H1 (cell line): ENCODE measurements around the gene CDC5L. TPM values are rescaled to one million over a fixed set of nuclear protein-coding genes. Genes with fewer than 3 reads are reported as not detected.

Experiments
- CTCF ChIA-PET: fragments of 300-600 bp; sonication (Branson Sonifier 250); formaldehyde crosslinking; loops from one replicate; lab custom pipeline; 2021; ENCODE audit not compliant: partially characterized antibody; lab: Charles Lee
- POLR2A ChIA-PET: fragments of 300-600 bp; sonication (Branson Sonifier 250); formaldehyde crosslinking; loops from one replicate; lab custom pipeline; 2021; ENCODE audit warnings: inconsistent platforms; ENCODE audit not compliant: partially characterized antibody; lab: Charles Lee
- DNase-seq, 2 experiments: peaks; one replicate each; pipeline versions ENCODE4 v3.0.0 to v3.0.0-alpha.2; 2010 to 2022; ENCODE audit warnings: low spot score in 2 of 2, low read depth in 1 of 2, mixed read lengths in 1 of 2
- FAIRE-seq: peaks from 2 replicates; lab custom pipeline; 2011; peaks lifted over from hg19 to GRCh38; lab: Jason Lieb, UNC
- H2AFZ ChIP-seq: 2 replicates; pipeline ENCODE4 v1.8.1; 2012; ENCODE audit warnings: low read length, inconsistent platforms
- H2AK5ac ChIP-seq: 2 replicates; pipeline ENCODE4 v1.6.1; 2013; ENCODE audit warnings: low read depth, low read length
- H2BK120ac ChIP-seq: replicated peaks from 2 replicates; pipeline ENCODE3; 2013; ENCODE audit warnings: low read depth, low read length, inconsistent platforms
- H2BK12ac ChIP-seq: 2 replicates; pipeline ENCODE4 v1.6.1; 2013; ENCODE audit warnings: low read depth, low read length
- H2BK15ac ChIP-seq: 2 replicates; pipeline ENCODE4 v1.6.1; 2013; ENCODE audit warnings: low read length
- H2BK20ac ChIP-seq: 2 replicates; pipeline ENCODE4 v1.6.1; 2013; ENCODE audit warnings: low read length
- H2BK5ac ChIP-seq: 2 replicates; pipeline ENCODE4 v1.6.1; 2013; ENCODE audit warnings: low read depth, low read length
- H3K14ac ChIP-seq: 2 replicates; pipeline ENCODE4 v1.6.1; 2013; ENCODE audit warnings: inconsistent platforms; ENCODE audit not compliant: insufficient read length
- H3K18ac ChIP-seq: 2 replicates; pipeline ENCODE4 v1.6.1; 2013; ENCODE audit warnings: low read length; ENCODE audit errors: extremely low read depth
- H3K23ac ChIP-seq: 2 replicates; pipeline ENCODE4 v1.6.1; 2013; ENCODE audit warnings: inconsistent platforms; ENCODE audit not compliant: insufficient read length
- H3K23me2 ChIP-seq: 2 replicates; pipeline ENCODE4 v1.6.1; 2013; ENCODE audit warnings: low read depth, low read length
- H3K27ac ChIP-seq: 2 replicates; pipeline ENCODE4 v1.6.1; 2011; ENCODE audit warnings: low read depth, low read length, inconsistent platforms
- H3K27me3 ChIP-seq, 4 experiments: replicated peaks in 1 of 4; 1 replicate in 1 of 4; 2 replicates in 3 of 4; pipeline versions ENCODE4 v1.6.1 to v1.8.1; 2011 to 2013; ENCODE audit warnings: low read length in 3 of 4, mild to moderate bottlenecking in 3 of 4, inconsistent platforms in 2 of 4, mixed read lengths in 2 of 4, moderate library complexity in 1 of 4; ENCODE audit not compliant: control insufficient read depth in 3 of 4, insufficient read depth in 3 of 4; ENCODE audit errors: extremely low read depth in 1 of 4
- H3K36me3 ChIP-seq, 4 experiments: 2 replicates each; pipeline versions ENCODE4 v1.6.1 to v1.8.1; 2011 to 2013; ENCODE audit warnings: mild to moderate bottlenecking in 4 of 4, low read length in 3 of 4, moderate library complexity in 2 of 4, control low read depth in 1 of 4, inconsistent platforms in 1 of 4; ENCODE audit not compliant: insufficient read depth in 4 of 4, control insufficient read depth in 2 of 4
- H3K4ac ChIP-seq: replicated peaks from 2 replicates; pipeline ENCODE3; 2013; ENCODE audit warnings: low read length, low read depth, mixed read lengths, inconsistent platforms; ENCODE audit not compliant: insufficient read length
- H3K4me1 ChIP-seq, 4 experiments: replicated peaks in 1 of 4; 1 replicate in 1 of 4; 2 replicates in 3 of 4; pipeline versions ENCODE4 v1.6.1 to v1.8.1; 2011 to 2013; ENCODE audit warnings: low read length in 3 of 4, inconsistent platforms in 2 of 4, mixed read lengths in 1 of 4; ENCODE audit not compliant: insufficient read depth in 4 of 4, control insufficient read depth in 3 of 4
- H3K4me2 ChIP-seq, 2 experiments: 2 replicates each; pipeline versions ENCODE4 v1.6.1 to v1.8.1; 2011 to 2013; ENCODE audit warnings: low read depth in 2 of 2, low read length in 2 of 2, control low read depth in 1 of 2, inconsistent platforms in 1 of 2, mild to moderate bottlenecking in 1 of 2; ENCODE audit not compliant: insufficient read depth in 1 of 2
- H3K4me3 ChIP-seq, 4 experiments: fragments of 200-600, 300-600 bp in 1 of 4; sonication (generic), shearing (Covaris generic), sonication (Bioruptor Twin) in 1 of 4; 2 replicates each; pipeline versions ENCODE4 v1.5.1 to v1.8.1; 2011 to 2016; ENCODE audit warnings: low read length in 4 of 4, low read depth in 3 of 4, control low read depth in 2 of 4, inconsistent platforms in 2 of 4, mild to moderate bottlenecking in 2 of 4, mixed read lengths in 1 of 4, moderate library complexity in 1 of 4; ENCODE audit not compliant: insufficient read depth in 2 of 4; ENCODE audit errors: extremely low read depth in 1 of 4
- H3K56ac ChIP-seq: replicated peaks from 2 replicates; pipeline ENCODE3; 2013; ENCODE audit warnings: low read depth, mild to moderate bottlenecking, mixed read lengths, low read length, inconsistent platforms; ENCODE audit not compliant: insufficient read length
- H3K79me1 ChIP-seq: 2 replicates; pipeline ENCODE4 v1.6.1; 2013; ENCODE audit warnings: low read depth, low read length, control low read depth
- H3K79me2 ChIP-seq, 2 experiments: 2 replicates each; pipeline versions ENCODE4 v1.6.1 to v1.8.1; 2012 to 2013; ENCODE audit warnings: low read length in 2 of 2, mild to moderate bottlenecking in 2 of 2, inconsistent platforms in 1 of 2; ENCODE audit not compliant: insufficient read depth in 2 of 2, control insufficient read depth in 1 of 2
- H3K9ac ChIP-seq, 4 experiments: replicated peaks in 1 of 4; 1 replicate in 1 of 4; 2 replicates in 3 of 4; pipeline versions ENCODE4 v1.6.1 to v1.8.1; 2011 to 2013; ENCODE audit warnings: low read depth in 3 of 4, low read length in 3 of 4, control low read depth in 2 of 4, mild to moderate bottlenecking in 2 of 4, moderate library complexity in 2 of 4, inconsistent platforms in 1 of 4; ENCODE audit errors: extremely low read depth in 1 of 4
- H3K9me3 ChIP-seq, 2 experiments: 2 replicates each; pipeline versions ENCODE4 v1.6.1 to v1.8.1; 2012 to 2013; ENCODE audit warnings: mild to moderate bottlenecking in 2 of 2, moderate library complexity in 2 of 2, control low read depth in 1 of 2, inconsistent platforms in 1 of 2, low read depth in 1 of 2, low read length in 1 of 2, mixed read lengths in 1 of 2; ENCODE audit not compliant: insufficient read depth in 2 of 2
- H4K20me1 ChIP-seq, 2 experiments: replicated peaks in 1 of 2; 2 replicates each; pipeline versions ENCODE3 to v1.8.1; 2011 to 2013; ENCODE audit warnings: inconsistent platforms in 2 of 2, low read length in 2 of 2, mild to moderate bottlenecking in 1 of 2; ENCODE audit not compliant: insufficient read depth in 2 of 2, control insufficient read depth in 1 of 2
- H4K5ac ChIP-seq: 2 replicates; pipeline ENCODE4 v1.6.1; 2013; ENCODE audit warnings: low read length, low read depth, mixed read lengths, inconsistent platforms; ENCODE audit not compliant: insufficient read length
- H4K8ac ChIP-seq: 2 replicates; pipeline ENCODE4 v1.8.0; 2013; ENCODE audit warnings: mild to moderate bottlenecking, moderate library complexity, low read length, inconsistent platforms; ENCODE audit not compliant: insufficient read depth; ENCODE audit errors: extremely low read depth
- H4K91ac ChIP-seq: replicated peaks from 2 replicates; pipeline ENCODE3; 2013; ENCODE audit warnings: low read length, mixed read lengths, inconsistent platforms; ENCODE audit not compliant: insufficient read length
- CBX5 ChIP-seq: fragments of 300-800, 300-1000 bp; sonication (generic); IDR thresholded peaks from 2 replicates; pipeline ENCODE4 v1.7.1; 2016; ENCODE audit warnings: antibody characterized with exemption, low read length, low read depth
- CEBPB ChIP-seq: IDR thresholded peaks from 2 replicates; pipeline ENCODE4 v1.6.1; 2012; ENCODE audit warnings: low read depth, low read length
- GABPA ChIP-seq: IDR thresholded peaks from 2 replicates; pipeline ENCODE4 v1.6.1; 2011; ENCODE audit warnings: mild to moderate bottlenecking, low read length, moderate library complexity, borderline replicate concordance; ENCODE audit not compliant: insufficient read depth
- HDAC2 ChIP-seq, 2 experiments: fragments of 300-600 bp in 1 of 2; sonication (generic) in 1 of 2; IDR thresholded peaks; 2 replicates each; pipeline ENCODE4 v1.6.1; 2011 to 2012; ENCODE audit warnings: low read depth in 2 of 2, low read length in 2 of 2, mild to moderate bottlenecking in 2 of 2, moderate library complexity in 2 of 2, borderline replicate concordance in 1 of 2, inconsistent platforms in 1 of 2
- JUN ChIP-seq: IDR thresholded peaks from 2 replicates; pipeline ENCODE4 v1.6.1; 2011; ENCODE audit warnings: low read depth, mild to moderate bottlenecking, improper control_type of control experiment, low read length
- KDM1A ChIP-seq: fragments of 200-600, 300-600 bp; sonication (generic); IDR thresholded peaks from 2 replicates; pipeline ENCODE4 v1.7.1; 2016; ENCODE audit warnings: mild to moderate bottlenecking, low read length, borderline replicate concordance
- MAFK ChIP-seq: IDR thresholded peaks from 2 replicates; pipeline ENCODE4 v1.6.1; 2012; ENCODE audit warnings: low read depth, mild to moderate bottlenecking, improper control_type of control experiment, low read length
- RFX5 ChIP-seq: IDR thresholded peaks from 2 replicates; pipeline ENCODE4 v1.6.1; 2011; ENCODE audit warnings: low read depth, low read length, improper control_type of control experiment, borderline replicate concordance
- SIRT6 ChIP-seq: IDR thresholded peaks from one replicate; pipeline ENCODE4 v1.7.1; 2012; ENCODE audit warnings: low read length, inconsistent platforms
- ZNF274 ChIP-seq: IDR thresholded peaks from 2 replicates; pipeline ENCODE4 v1.7.0; 2012; ENCODE audit warnings: low read length, borderline replicate concordance; ENCODE audit errors: extremely low read depth
- WGBS, 2 experiments: shearing (Covaris generic) in 1 of 2; methylation state at CpG; one replicate each; pipeline versions ENCODE4 v1.1.6 to v1.1.7; 2013 to 2015; ENCODE audit warnings: low lambda C conversion rate in 2 of 2, mixed read lengths in 2 of 2, inconsistent platforms in 1 of 2, low coverage in 1 of 2, missing lambda C conversion rate in 1 of 2; ENCODE audit not compliant: insufficient replicate concordance in 2 of 2, insufficient coverage in 1 of 2, insufficient read length in 1 of 2; ENCODE audit errors: extremely low coverage in 1 of 2, missing lambda C conversion rate in 1 of 2; 5-methylcytosine and 5-hydroxymethylcytosine counted together
- polyA plus RNA-seq, 7 experiments: library from polyadenylated mRNA; depleted of rRNA in 3 of 7; stranded (reverse) in 5 of 7; unstranded in 2 of 7; fragments of >200 nt in 5 of 7; fragments of 200-250 nt in 2 of 7; gene quantifications; 1 replicate in 5 of 7; 2 replicates in 1 of 7; 4 replicates in 1 of 7; pipeline versions ENCODE4 v1.2.1 to v1.2.3, GENCODE V29; 2011 to 2013; ENCODE audit warnings: missing spikeins in 2 of 7, mixed read lengths in 2 of 7
- total RNA-seq: library from RNA; stranded (reverse); fragmentation: NEBNext Ultra II Directional; extraction: Animal tissue kit (Norgen Biotek cat#: 25700); gene quantifications from 2 replicates; pipeline ENCODE4 v1.2.1, GENCODE V29; 2021
- TF ChIP-seq, protein P1 (sequence below): IDR thresholded peaks from 2 replicates; pipeline ENCODE4 v1.6.1; 2011; ENCODE audit warnings: low read depth, mild to moderate bottlenecking, low read length; ENCODE audit not compliant: insufficient read depth
- TF ChIP-seq, protein P2 (sequence below): IDR thresholded peaks from 2 replicates; pipeline ENCODE4 v1.6.1; 2012; ENCODE audit warnings: inconsistent platforms
- TF ChIP-seq, protein P3 (sequence below): IDR thresholded peaks from 2 replicates; pipeline ENCODE4 v1.6.1; 2012; ENCODE audit warnings: inconsistent platforms

The CDC5L gene
- total and polyA plus RNA-seq, 2 of the 8 experiments (the other 6 are each of a cell fraction or from before 2014, with no cell fraction given), result 8.4 to 32.8 TPM

DNA sequence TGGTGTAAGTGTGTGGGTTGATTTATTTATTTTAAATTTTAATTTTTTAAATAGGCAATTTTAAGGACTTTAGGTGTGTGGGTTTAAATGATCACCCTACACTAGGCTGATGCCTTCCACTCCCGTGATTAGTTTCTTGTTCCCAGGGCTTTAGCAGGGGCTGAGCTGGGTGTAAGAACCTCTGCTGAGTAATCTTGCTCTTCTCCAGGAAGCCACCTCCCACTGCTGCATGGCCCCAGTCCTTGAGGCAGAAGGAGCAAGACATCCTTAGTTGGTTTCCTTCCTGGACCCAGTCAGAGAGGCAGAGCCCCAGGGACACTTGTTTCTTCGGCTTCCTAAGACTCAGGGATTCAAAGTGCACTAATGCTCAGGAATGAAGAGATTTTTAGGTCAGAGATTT lies 19.8 kb upstream of the CDC5L start:
- no peaks in the 10 kb centered on the region for H4K20me1 ChIP-seq
- H3K9ac ChIP-seq, result no peak overlapping the region
- no peak overlapping the region for H3K27ac ChIP-seq
- no peak overlapping the region for H2BK20ac ChIP-seq
- no peak overlapping the region for H2AFZ ChIP-seq
- no peak overlapping the region for H3K4me2 ChIP-seq
- H3K27me3 ChIP-seq, result no peaks in the 10 kb centered on the region
- H4K8ac ChIP-seq, result no peak overlapping the region
- no peak overlapping the region for H3K4ac ChIP-seq
- no peaks in the 10 kb centered on the region for H3K79me2 ChIP-seq
- H2AK5ac ChIP-seq, result no peak overlapping the region
- H3K14ac ChIP-seq, result no peak overlapping the region
- no peak overlapping the region for H4K5ac ChIP-seq
- 94% methylated on average over 2 of the region's 2 CpGs; no CpG with 5 or more reads in 1 of the 2 experiments for WGBS, 2 experiments
- H3K36me3 ChIP-seq, result no peaks in the 10 kb centered on the region
- no peaks in the 10 kb centered on the region for H3K23me2 ChIP-seq
- no peaks in the 10 kb centered on the region for H3K9me3 ChIP-seq
- no peak overlapping the region for H3K23ac ChIP-seq
- H4K91ac ChIP-seq, result no peak overlapping the region
- no peak overlapping the region for H3K56ac ChIP-seq
- H2BK120ac ChIP-seq, result no peak overlapping the region
- no peak overlapping the region for H3K18ac ChIP-seq
- H3K4me3 ChIP-seq, result no peak overlapping the region
- no peak overlapping the region for H2BK12ac ChIP-seq
- no peak overlapping the region for H2BK5ac ChIP-seq
- no peaks in the 10 kb centered on the region for H3K79me1 ChIP-seq
- no peak overlapping the region for H2BK15ac ChIP-seq
- DNase-seq (no peak), FAIRE-seq (no peak)
- CTCF ChIA-PET, result interaction anchor here (0.9 to 1.3 kb wide), 2 partner anchors 18 to 89 kb away, joined by 3 to 4 read pairs; no protein-coding TSS in a partner anchor
- POLR2A ChIA-PET, result no interaction called here
- no peaks in the 10 kb centered on the region for H3K4me1 ChIP-seq
- no peak for TF ChIP-seq RFX5
- TF ChIP-seq, protein P1, sequence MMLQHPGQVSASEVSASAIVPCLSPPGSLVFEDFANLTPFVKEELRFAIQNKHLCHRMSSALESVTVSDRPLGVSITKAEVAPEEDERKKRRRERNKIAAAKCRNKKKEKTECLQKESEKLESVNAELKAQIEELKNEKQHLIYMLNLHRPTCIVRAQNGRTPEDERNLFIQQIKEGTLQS, result no peak
- no peak for TF ChIP-seq SIRT6
- TF ChIP-seq MAFK, result no peak
- no peak for TF ChIP-seq JUN
- TF ChIP-seq KDM1A, result no peak
- TF ChIP-seq, protein P2, sequence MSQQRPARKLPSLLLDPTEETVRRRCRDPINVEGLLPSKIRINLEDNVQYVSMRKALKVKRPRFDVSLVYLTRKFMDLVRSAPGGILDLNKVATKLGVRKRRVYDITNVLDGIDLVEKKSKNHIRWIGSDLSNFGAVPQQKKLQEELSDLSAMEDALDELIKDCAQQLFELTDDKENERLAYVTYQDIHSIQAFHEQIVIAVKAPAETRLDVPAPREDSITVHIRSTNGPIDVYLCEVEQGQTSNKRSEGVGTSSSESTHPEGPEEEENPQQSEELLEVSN, result no peak
- TF ChIP-seq ZNF274, result no peak
- TF ChIP-seq, protein P3, sequence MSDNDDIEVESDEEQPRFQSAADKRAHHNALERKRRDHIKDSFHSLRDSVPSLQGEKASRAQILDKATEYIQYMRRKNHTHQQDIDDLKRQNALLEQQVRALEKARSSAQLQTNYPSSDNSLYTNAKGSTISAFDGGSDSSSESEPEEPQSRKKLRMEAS, result no peak
- no peak for TF ChIP-seq CBX5
- TF ChIP-seq HDAC2 (IDR thresholded peaks at IDR 0.05; ENCODE audit: borderline replicate concordance in 1 of 2, low read depth in 2 of 2, low read length in 2 of 2), result no peak
- TF ChIP-seq CEBPB, result no peak
- no peak for TF ChIP-seq GABPA
